GM12874 (cell line): ENCODE results near the gene CD276.

Source experiments
- TF ChIP-seq, protein P1 (sequence below): IDR thresholded peaks from 2 replicates; pipeline ENCODE4 v1.5.1; 2011; ENCODE audit warnings: low read depth, mild to moderate bottlenecking, control low read depth, low read length, moderate library complexity; ENCODE audit not compliant: insufficient read depth

CD276 gene

DNA sequence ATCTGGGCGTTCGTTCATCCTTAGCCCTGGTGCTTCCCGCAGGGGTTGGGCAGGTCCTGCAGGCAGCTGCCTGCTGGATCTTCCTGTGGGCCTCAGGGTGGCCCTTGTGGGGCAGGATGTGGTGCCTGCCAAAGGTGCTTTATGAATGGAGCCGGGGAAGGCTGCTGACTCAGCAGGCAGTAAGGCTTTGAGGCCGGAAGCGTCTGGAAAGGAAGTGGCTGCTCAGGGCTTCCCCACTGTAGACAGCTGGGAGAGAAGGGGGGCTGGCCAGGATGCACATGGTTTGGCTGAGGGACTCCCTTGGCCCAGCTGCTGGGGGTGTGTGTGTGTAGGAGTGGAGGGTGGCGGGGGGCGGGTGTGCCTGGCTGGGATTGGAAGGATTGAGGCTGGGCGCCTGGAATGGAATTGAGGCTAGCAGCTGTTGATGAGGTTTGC lies 12.9 kb downstream of the CD276 start:
- TF ChIP-seq, protein P1, sequence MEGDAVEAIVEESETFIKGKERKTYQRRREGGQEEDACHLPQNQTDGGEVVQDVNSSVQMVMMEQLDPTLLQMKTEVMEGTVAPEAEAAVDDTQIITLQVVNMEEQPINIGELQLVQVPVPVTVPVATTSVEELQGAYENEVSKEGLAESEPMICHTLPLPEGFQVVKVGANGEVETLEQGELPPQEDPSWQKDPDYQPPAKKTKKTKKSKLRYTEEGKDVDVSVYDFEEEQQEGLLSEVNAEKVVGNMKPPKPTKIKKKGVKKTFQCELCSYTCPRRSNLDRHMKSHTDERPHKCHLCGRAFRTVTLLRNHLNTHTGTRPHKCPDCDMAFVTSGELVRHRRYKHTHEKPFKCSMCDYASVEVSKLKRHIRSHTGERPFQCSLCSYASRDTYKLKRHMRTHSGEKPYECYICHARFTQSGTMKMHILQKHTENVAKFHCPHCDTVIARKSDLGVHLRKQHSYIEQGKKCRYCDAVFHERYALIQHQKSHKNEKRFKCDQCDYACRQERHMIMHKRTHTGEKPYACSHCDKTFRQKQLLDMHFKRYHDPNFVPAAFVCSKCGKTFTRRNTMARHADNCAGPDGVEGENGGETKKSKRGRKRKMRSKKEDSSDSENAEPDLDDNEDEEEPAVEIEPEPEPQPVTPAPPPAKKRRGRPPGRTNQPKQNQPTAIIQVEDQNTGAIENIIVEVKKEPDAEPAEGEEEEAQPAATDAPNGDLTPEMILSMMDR: no peak

DNA sequence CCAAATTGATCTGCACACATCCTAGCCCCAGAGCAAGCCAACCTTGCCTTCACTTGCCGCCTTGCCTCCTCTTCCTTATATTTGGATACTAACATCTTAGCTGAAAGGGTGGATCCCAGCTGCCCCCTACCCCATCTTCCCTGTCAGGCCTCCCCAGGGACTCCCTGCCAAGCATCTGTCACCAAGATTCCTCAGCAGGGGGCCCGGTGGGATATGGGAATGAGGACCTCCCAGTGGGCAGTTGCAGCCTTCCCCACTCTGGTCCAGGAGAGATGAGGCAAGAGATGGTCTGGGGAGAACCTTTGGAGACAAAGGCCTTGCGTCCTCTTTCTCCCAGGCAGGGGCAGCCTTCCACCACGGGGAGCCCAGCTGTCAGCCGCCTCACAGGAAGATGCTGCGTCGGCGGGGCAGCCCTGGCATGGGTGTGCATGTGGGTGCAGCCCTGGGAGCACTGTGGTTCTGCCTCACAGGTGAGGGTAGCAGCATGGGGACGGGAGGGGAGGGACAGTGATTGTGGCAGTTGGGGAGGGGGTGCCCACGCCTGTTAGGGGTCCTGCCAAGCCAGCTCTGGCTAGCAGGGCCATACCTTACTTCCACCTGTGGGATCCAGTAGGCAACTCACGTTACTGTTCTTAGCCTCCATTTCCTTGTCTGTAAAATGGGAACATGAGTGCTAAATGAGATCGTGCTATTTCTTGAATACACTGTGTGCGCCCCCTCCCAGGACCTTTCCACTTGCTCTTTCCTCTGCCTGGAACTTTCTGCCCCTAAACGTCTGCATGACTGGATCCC lies 15.3 kb downstream of the CD276 start:
- TF ChIP-seq, protein P1: no peak

DNA sequence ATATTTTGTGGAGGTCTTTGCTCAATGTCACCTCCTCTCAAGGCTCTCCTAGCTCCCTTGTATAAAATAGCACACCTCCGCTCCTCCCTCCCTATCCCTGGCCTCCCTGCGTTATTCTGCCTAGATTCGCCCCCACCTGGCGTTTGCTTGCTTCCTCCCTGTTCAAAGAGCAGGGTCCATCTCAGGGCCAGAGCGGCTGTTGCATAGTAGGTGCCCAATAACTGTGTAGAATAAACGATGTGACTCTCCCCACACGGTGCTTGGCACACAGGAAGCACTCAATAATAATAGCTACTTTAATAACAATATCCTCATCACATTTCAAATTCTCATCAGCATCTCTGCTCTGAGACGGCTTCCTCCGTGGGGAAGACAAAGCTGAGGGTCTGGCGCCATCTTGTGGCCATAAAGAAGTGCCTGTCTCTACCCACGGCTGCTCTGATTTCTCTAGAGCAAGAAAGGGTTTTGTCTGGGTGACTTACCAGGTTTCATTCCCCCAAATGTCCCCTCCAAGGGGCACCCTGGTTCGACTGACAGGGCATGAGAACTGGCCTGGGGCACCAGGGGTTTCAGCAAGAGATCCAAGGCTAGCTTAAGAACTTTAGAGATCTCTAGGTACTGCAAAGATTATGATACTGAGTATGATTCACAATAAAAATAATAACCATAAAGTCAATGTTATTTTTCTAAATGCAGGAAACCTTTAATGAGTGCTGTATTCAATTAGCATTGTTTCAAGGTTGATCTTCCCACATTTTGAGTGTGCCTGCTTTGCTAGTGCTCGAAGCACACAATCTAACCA lies 16.1 kb downstream of the CD276 start:
- TF ChIP-seq, protein P1: peak; percentile 85

DNA sequence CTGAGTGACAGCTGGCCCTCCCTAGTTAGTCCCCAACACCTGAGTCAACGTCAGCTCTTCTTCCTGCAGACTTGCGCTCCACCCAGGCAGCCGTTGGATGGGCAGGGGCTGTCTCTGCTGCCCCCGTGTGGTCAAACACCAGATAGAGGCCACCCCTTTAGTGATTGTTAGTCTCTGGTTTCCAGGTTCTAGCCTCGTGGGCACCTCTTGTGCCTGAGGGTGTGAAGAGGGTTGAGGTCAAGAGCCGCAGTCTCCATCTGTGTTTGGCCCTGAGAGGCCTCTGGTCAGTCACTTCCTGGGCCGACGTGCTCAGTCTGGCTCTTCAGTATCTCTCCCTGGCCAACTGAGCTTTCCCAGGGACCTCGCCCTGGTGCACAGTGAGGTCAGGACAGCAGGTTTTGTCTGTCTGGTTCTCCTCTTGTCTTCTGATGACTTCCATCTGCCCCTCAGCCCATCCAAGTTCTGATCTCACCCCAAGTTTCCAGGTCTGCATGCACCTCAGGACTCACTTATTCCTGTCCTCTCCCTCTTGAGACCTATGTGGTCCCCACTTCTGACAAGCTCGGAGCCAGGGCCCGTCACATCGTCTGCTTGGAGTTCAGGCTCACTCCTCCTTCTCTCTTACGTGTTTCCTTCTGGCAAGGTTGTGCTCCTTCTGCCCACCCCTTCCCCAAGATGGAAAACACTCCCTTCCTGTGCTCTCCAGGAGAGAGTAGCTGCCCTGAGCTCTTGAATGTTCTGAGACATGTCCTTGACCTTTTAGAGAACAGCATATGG lies 20.9 kb downstream of the CD276 start:
- TF ChIP-seq, protein P1: peak; percentile 87

DNA sequence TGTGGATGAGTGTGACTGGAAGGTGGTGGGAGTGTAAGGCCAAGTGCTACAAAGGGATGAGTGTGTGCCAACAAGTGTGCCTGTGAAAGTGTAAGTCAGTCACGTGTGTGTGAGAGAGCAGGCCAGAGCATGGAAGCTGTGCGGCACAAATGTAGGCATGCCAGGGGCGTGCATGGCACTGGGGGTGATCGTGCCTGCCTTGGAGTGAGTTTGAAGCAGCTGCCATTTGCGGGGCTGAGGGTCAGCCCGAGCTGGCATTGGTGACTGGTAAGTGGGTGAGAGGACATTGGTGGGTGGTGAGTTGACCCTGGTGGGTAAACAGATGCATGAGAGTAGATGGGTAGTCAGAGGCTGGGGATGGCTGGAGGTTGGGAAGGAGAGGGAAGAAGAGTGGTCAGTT lies 24.5 kb downstream of the CD276 start:
- TF ChIP-seq, protein P1: no peak

DNA sequence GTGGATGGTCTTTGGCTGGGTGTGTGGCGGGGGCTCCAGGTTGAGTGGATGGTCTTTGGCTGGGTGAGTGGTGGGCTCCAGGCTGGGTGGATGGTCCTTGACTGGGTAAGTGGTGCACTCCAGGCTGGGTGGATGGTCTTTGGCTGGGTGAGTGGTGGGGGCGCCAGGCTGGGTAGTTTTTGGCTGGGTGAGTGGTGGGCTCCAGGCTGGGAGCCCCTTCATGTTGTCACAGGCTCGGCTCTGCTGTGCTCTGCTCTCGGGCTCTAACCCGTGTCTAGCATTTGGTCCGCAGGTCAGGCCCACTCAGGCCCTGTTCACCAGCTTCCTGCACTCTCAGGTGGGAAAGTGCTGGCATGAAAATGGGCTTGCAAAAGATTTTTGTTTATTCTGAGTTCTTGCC lies 25.1 kb downstream of the CD276 start:
- TF ChIP-seq, protein P1: no peak

DNA sequence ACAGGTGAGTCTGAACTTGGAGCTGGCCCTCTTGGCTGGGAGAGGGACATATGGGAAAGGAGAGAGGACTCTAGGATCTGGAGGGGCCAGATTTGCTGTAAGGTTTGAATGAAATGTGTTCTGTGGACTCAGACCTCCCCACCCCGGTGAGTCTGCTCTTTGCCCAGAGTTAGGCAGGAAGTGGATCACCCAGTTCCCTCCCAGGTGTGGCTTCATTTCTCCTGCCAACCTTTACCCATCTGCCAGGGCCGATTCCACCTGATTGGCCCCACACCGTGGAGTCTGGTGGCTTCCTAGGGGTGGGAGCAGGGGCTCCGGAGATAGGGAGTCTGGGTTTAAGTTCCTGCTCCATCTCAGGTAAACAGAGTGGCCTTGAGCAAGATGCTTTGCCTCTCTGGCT lies 25.5 kb downstream of the CD276 start:
- TF ChIP-seq, protein P1: no peak
